Measurements from ENCODE around the gene PPCS.
A peak's percentile ranks its signal among the peaks of the same experiment; 100 is the strongest.

The PPCS gene

GRCh38 chr1:42420911-42421585 lies 35.3 kb upstream of the PPCS start:
- peak; percentile 65 for DNase-seq (ENCODE audit: low read depth)
- TF ChIP-seq CTCF (IDR thresholded peaks at IDR 0.05; ENCODE audit: control insufficient read depth, extremely low read depth, insufficient read depth) = no peak
- H3K4me3 ChIP-seq (ENCODE audit: low read depth, low read length) = no peak overlapping the region

- DNase-seq (ENCODE audit: low read depth) = no peak
- H3K4me3 ChIP-seq (ENCODE audit: low read depth, low read length) = no peak overlapping the region
- TF ChIP-seq CTCF (IDR thresholded peaks at IDR 0.05; ENCODE audit: control insufficient read depth, extremely low read depth, insufficient read depth) = no peak
Observed at GRCh38 chr1:42422737-42423136, 33.6 kb upstream of the PPCS start.

GRCh38 chr1:42423681-42424080 lies 32.7 kb upstream of the PPCS start:
- H3K4me3 ChIP-seq (ENCODE audit: low read depth, low read length) = no peak overlapping the region
- no peak for TF ChIP-seq CTCF (IDR thresholded peaks at IDR 0.05; ENCODE audit: control insufficient read depth, extremely low read depth, insufficient read depth)
- no peak for DNase-seq (ENCODE audit: low read depth)

- no peak overlapping the region for H3K4me3 ChIP-seq (ENCODE audit: low read depth, low read length)
- TF ChIP-seq CTCF (IDR thresholded peaks at IDR 0.05; ENCODE audit: control insufficient read depth, extremely low read depth, insufficient read depth) = no peak
- no peak for DNase-seq (ENCODE audit: low read depth)
Observed at GRCh38 chr1:42424201-42424600, 32.1 kb upstream of the PPCS start.

GRCh38 chr1:42427240-42427639 lies 29.1 kb upstream of the PPCS start:
- no peak for TF ChIP-seq CTCF (IDR thresholded peaks at IDR 0.05; ENCODE audit: control insufficient read depth, extremely low read depth, insufficient read depth)
- DNase-seq (ENCODE audit: low read depth) = no peak
- H3K4me3 ChIP-seq (ENCODE audit: low read depth, low read length) = no peak overlapping the region

GRCh38 chr1:42429603-42430002 lies 26.7 kb upstream of the PPCS start:
- no peak for TF ChIP-seq CTCF (IDR thresholded peaks at IDR 0.05; ENCODE audit: control insufficient read depth, extremely low read depth, insufficient read depth)
- no peak for DNase-seq (ENCODE audit: low read depth)
- H3K4me3 ChIP-seq (ENCODE audit: low read depth, low read length) = no peak overlapping the region
